K562 (cell line): ENCODE data around the gene CYSTM1.

Experiments
- CTCF ChIP-seq, 3 experiments: IDR thresholded peaks in 2 of 3; conservative IDR thresholded peaks in 1 of 3; 2 replicates each; pipeline ENCODE4 v1.5.1; 2011 to 2012; ENCODE audit warnings: low read length in 3 of 3, mild to moderate bottlenecking in 3 of 3, control low read depth in 2 of 3, improper control_type of control experiment in 1 of 3, inconsistent platforms in 1 of 3, low read depth in 1 of 3, mixed read lengths in 1 of 3, moderate library complexity in 1 of 3; ENCODE audit not compliant: insufficient read depth in 2 of 3
- ETV1 ChIP-seq: fragments of 450-650 bp; conservative IDR thresholded peaks from 2 replicates; pipeline ENCODE4 v1.6.1; 2016; ENCODE audit warnings: missing genetic modification characterization, control low read depth, low read depth, missing compliant biosample characterization
- IRF2 ChIP-seq: sonication (generic); formaldehyde crosslinking; IDR thresholded peaks from 2 replicates; pipeline ENCODE4 v1.8.1; 2022; ENCODE audit warnings: mild to moderate bottlenecking, missing genetic modification reagents
- KLF10 ChIP-seq: fragments of 250-450 bp; sonication (Bioruptor Pico); IDR thresholded peaks from 2 replicates; pipeline ENCODE4 v1.6.1; 2021; ENCODE audit warnings: matching md5 sums
- MAX ChIP-seq: sonication (generic); formaldehyde crosslinking; IDR thresholded peaks from 2 replicates; pipeline ENCODE4 v1.9.0; 2022; ENCODE audit warnings: mild to moderate bottlenecking, missing genetic modification reagents
- MCM3 ChIP-seq: fragments of 450-650 bp; IDR thresholded peaks from 2 replicates; pipeline ENCODE4 v1.6.1; 2016
- POLR2A ChIP-seq: fragments of 450-650 bp; conservative IDR thresholded peaks from 2 replicates; pipeline ENCODE4 v1.6.1; 2016
- ZBED1 ChIP-seq: IDR thresholded peaks from 2 replicates; pipeline ENCODE4 v1.6.1; 2014
- ZBTB7A ChIP-seq: IDR thresholded peaks from 2 replicates; pipeline ENCODE4 v1.6.1; 2011; ENCODE audit warnings: low read depth, mild to moderate bottlenecking, low read length, moderate library complexity, borderline replicate concordance; ENCODE audit not compliant: control insufficient read depth
- ZC3H8 ChIP-seq: fragments of 450-650 bp; IDR thresholded peaks from 2 replicates; pipeline ENCODE4 v1.6.1; 2017

DNA sequence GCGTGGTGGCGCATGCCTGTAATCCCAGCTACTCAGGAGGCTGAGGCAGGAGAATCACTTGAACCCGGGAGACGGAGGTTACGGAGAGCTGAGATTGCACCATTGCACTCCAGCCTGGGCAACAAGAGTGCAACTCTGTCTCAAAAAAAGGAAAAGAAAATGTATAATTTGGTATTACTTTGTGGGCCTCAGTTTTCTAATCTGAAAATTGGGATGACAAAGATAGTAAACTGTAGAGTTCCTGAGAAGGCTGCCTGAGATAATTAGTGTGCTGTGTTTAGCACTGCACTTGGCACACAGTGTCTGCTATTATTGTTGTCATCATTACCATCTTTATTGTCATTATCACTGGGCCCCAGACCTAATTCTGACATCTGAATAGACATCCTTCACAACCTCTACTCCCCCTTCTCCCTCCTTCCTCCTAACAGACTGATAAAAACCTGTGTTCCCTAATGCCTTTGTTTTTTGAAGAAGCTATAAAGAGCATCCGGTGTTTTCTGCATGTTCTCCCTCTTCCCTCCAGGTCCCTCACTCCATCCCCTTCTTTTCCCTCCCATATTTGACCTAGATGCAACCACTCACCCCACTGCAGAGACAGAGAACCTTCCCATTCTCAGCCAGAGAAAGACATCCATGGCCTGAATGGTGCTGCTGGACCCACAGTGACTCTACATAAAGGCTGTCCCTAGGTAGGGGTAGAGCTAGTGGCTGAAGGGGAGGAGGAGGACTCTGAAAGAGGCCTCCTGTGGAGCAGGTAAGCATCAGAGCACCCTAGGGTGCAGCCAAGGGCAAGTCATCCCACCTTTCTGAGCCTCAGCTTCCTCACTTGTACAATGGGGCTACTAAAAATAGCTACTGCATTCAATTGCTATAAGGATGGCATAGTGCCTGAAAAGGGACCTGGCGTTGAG lies 15.7 kb upstream of the CYSTM1 start:
- TF ChIP-seq ZBED1 (no peak), IRF2 (CRISPR knock-in tag) (no peak), ZBTB7A (no peak), KLF10 (CRISPR knock-in tag) (no peak), ZC3H8 (no peak), MCM3 (no peak), MAX (no peak), ETV1 (tag) (no peak; the same call in 1 of the 2 replicates), POLR2A (no peak), CTCF (IDR thresholded peaks at IDR 0.05 in 2 of 3, conservative IDR thresholded peaks at IDR 0.05 in 1 of 3; ENCODE audit: insufficient read depth in 2 of 3, low read depth in 1 of 3, low read length in 3 of 3) (no peak)
